Measurements from ENCODE around the gene ARHGDIA. TPM values are rescaled to one million over a fixed set of nuclear protein-coding genes. Genes with fewer than 3 reads are reported as not detected.

The ARHGDIA gene
- total RNA-seq, 4 donors from 2014 or later = 189 to 480 (median 323) TPM

- peaks cover 0 to 22% (median 8%) of the 10 kb centered on the region in 4 donors for H3K36me3 ChIP-seq
- in situ Hi-C loops (cut with MboI; ENCODE audit: low pct_ligation_motif_present in 1 of 4, low pct_unique_long_range_greater_than_20kb in 1 of 4, low sequenced_read_pairs in 3 of 4) = no loop called here
- TF ChIP-seq CTCF (IDR thresholded peaks at IDR 0.05) (no peak), EP300 (IDR thresholded peaks at IDR 0.05; ENCODE audit: low read depth) (no peak), POLR2AphosphoS5 (IDR thresholded peaks at IDR 0.05) (no peak), POLR2A (IDR thresholded peaks at IDR 0.05) (no peak)
- H3K27me3 ChIP-seq = no peaks in the 10 kb centered on the region
- H3K4me1 ChIP-seq = peaks cover 10 to 17% (median 13%) of the 10 kb centered on the region in 4 donors
- DNase-seq = peak; percentile 53
- H3K4me3 ChIP-seq = peak overlapping the region; percentile 71 to 90 (median 79)
- no peaks in the 10 kb centered on the region for H3K9me3 ChIP-seq
- peak overlapping the region; percentile 81 to 90 (median 86) for H3K27ac ChIP-seq
- intact Hi-C loops (cut with DNase I; ENCODE audit: low total_unique reads) = no loop called here
- WGBS, 2 donors (ENCODE audit: low coverage in 1 of 2) = 37 to 40% methylated on average over 1 to 23 of the region's 23 CpGs
Observed at GRCh38 chr17:81909966-81910839, 39.1 kb upstream of the ARHGDIA start.

- H3K36me3 ChIP-seq = peaks cover 0 to 12% (median 4%) of the 10 kb centered on the region in 4 donors
- H3K4me3 ChIP-seq = no peak overlapping the region
- H3K4me1 ChIP-seq = peaks cover 10 to 17% (median 13%) of the 10 kb centered on the region in 4 donors
- WGBS, 2 donors (ENCODE audit: low coverage in 1 of 2) = 95% methylated on average over 10 of the region's 12 CpGs; no CpG with 5 or more reads in 1 of the 2 donors
- H3K9me3 ChIP-seq = no peaks in the 10 kb centered on the region
- H3K27me3 ChIP-seq = no peaks in the 10 kb centered on the region
- DNase-seq = no peak
- H3K27ac ChIP-seq = no peak overlapping the region
- in situ Hi-C loops (cut with MboI; ENCODE audit: low pct_ligation_motif_present in 1 of 4, low pct_unique_long_range_greater_than_20kb in 1 of 4, low sequenced_read_pairs in 3 of 4) (no loop called here), intact Hi-C loops (cut with DNase I; ENCODE audit: low total_unique reads) (no loop called here)
- TF ChIP-seq CTCF (IDR thresholded peaks at IDR 0.05) (no peak), POLR2AphosphoS5 (IDR thresholded peaks at IDR 0.05) (no peak), POLR2A (IDR thresholded peaks at IDR 0.05) (no peak), EP300 (IDR thresholded peaks at IDR 0.05; ENCODE audit: low read depth) (no peak)
Observed at GRCh38 chr17:81909231-81909630, 38.1 kb upstream of the ARHGDIA start.

GRCh38 chr17:81908793-81909192, 37.7 kb upstream of the ARHGDIA start:
- H3K27me3 ChIP-seq = no peaks in the 10 kb centered on the region
- no peak overlapping the region for H3K27ac ChIP-seq
- no peaks in the 10 kb centered on the region for H3K9me3 ChIP-seq
- H3K4me1 ChIP-seq = peaks cover 10 to 17% (median 13%) of the 10 kb centered on the region in 4 donors
- WGBS, 2 donors (ENCODE audit: low coverage in 1 of 2) = 96 to 100% methylated on average over 2 to 11 of the region's 11 CpGs
- H3K4me3 ChIP-seq = no peak overlapping the region
- DNase-seq = no peak
- in situ Hi-C loops (cut with MboI; ENCODE audit: low pct_ligation_motif_present in 1 of 4, low pct_unique_long_range_greater_than_20kb in 1 of 4, low sequenced_read_pairs in 3 of 4) = no loop called here
- TF ChIP-seq CTCF (IDR thresholded peaks at IDR 0.05) (no peak), POLR2AphosphoS5 (IDR thresholded peaks at IDR 0.05) (no peak), EP300 (IDR thresholded peaks at IDR 0.05; ENCODE audit: low read depth) (no peak), POLR2A (IDR thresholded peaks at IDR 0.05) (no peak)
- intact Hi-C loops (cut with DNase I; ENCODE audit: low total_unique reads) = no loop called here
- peaks cover 0 to 8% (median 2%) of the 10 kb centered on the region in 4 donors for H3K36me3 ChIP-seq

- no peak overlapping the region for H3K4me3 ChIP-seq
- intact Hi-C loops (cut with DNase I; ENCODE audit: low total_unique reads) = no loop called here
- no peak for DNase-seq
- no peaks in the 10 kb centered on the region for H3K9me3 ChIP-seq
- peaks cover 8% of the 10 kb centered on the region for H3K27me3 ChIP-seq
- 91% methylated on average over 18 of the region's 26 CpGs; no CpG with 5 or more reads in 1 of the 2 donors for WGBS, 2 donors (ENCODE audit: low coverage in 1 of 2)
- peaks cover 12 to 22% (median 19%) of the 10 kb centered on the region in 4 donors for H3K4me1 ChIP-seq
- no peak overlapping the region for H3K27ac ChIP-seq
- no peaks in the 10 kb centered on the region for H3K36me3 ChIP-seq
- in situ Hi-C loops (cut with MboI; ENCODE audit: low pct_ligation_motif_present in 1 of 4, low pct_unique_long_range_greater_than_20kb in 1 of 4, low sequenced_read_pairs in 3 of 4) = no loop called here
- TF ChIP-seq POLR2AphosphoS5 (IDR thresholded peaks at IDR 0.05) (no peak), EP300 (IDR thresholded peaks at IDR 0.05; ENCODE audit: low read depth) (no peak), CTCF (IDR thresholded peaks at IDR 0.05) (no peak), POLR2A (IDR thresholded peaks at IDR 0.05) (no peak)
Observed at GRCh38 chr17:81907219-81908145, 36.3 kb upstream of the ARHGDIA start.
